NB4 (cell line): Measurements from ENCODE around the gene C1orf21.

Source experiments
- DNase-seq: peaks from one replicate; pipeline ENCODE4 v3.0.0; 2010; ENCODE audit warnings: low read depth
- H3K4me3 ChIP-seq: one replicate; pipeline ENCODE4 v1.5.1; 2011; ENCODE audit warnings: mild to moderate bottlenecking, low read depth, low read length, moderate library complexity
- CTCF ChIP-seq: IDR thresholded peaks from one replicate; pipeline ENCODE4 v1.5.1; 2012; ENCODE audit warnings: low read depth, low read length
- MAX ChIP-seq: IDR thresholded peaks from 2 replicates; pipeline ENCODE4 v1.6.1; 2011; ENCODE audit warnings: low read depth, low read length
- MYC ChIP-seq: IDR thresholded peaks from 2 replicates; pipeline ENCODE4 v1.6.1; 2011; ENCODE audit warnings: low read depth, low read length
- POLR2A ChIP-seq: IDR thresholded peaks from 2 replicates; pipeline ENCODE4 v1.6.1; 2011; ENCODE audit warnings: mild to moderate bottlenecking; ENCODE audit not compliant: insufficient read length; ENCODE audit errors: extremely low read depth

The C1orf21 gene

GRCh38 chr1:184672013-184672726 is 285.3 kb downstream of the C1orf21 start:
- DNase-seq = no peak
- no peak for TF ChIP-seq CTCF
- no peak for TF ChIP-seq MYC
- TF ChIP-seq POLR2A = no peak
- no peak for TF ChIP-seq MAX
- H3K4me3 ChIP-seq = no peak overlapping the region

GRCh38 chr1:184673305-184673704 is 286.5 kb downstream of the C1orf21 start:
- H3K4me3 ChIP-seq = no peak overlapping the region
- TF ChIP-seq MYC = no peak
- no peak for TF ChIP-seq MAX
- TF ChIP-seq POLR2A = no peak
- TF ChIP-seq CTCF = no peak

GRCh38 chr1:184677344-184677743 is 290.5 kb downstream of the C1orf21 start:
- no peak overlapping the region for H3K4me3 ChIP-seq
- DNase-seq = no peak
- no peak for TF ChIP-seq CTCF
- TF ChIP-seq MAX = no peak
- TF ChIP-seq MYC = no peak
- no peak for TF ChIP-seq POLR2A

More at GRCh38 chr1:184673305-184673704, 286.5 kb downstream of the C1orf21 start:
- DNase-seq = no peak
